HepG2 (cell line): Measurements from ENCODE around the gene TJP3. TPM values are rescaled to one million over a fixed set of nuclear protein-coding genes. Genes with fewer than 3 reads are reported as not detected.

ENCODE experiments used
- ASH2L ChIP-seq: fragments of 300-600, 200-600 bp; sonication (generic); IDR thresholded peaks from 2 replicates; pipeline ENCODE4 v1.7.0; 2017; ENCODE audit warnings: low read depth, mild to moderate bottlenecking, moderate library complexity, mixed read lengths, low read length; ENCODE audit not compliant: insufficient read length
- FOXP4 ChIP-seq: sonication (generic); formaldehyde crosslinking; IDR thresholded peaks from 2 replicates; pipeline ENCODE4 v1.4.0; 2020; ENCODE audit warnings: missing genetic modification reagents
- GMEB2 ChIP-seq: IDR thresholded peaks from 2 replicates; pipeline ENCODE4 v1.6.1; 2016; ENCODE audit warnings: missing biosample characterization, missing genetic modification reagents, low read depth
- HIC2 ChIP-seq: sonication (generic); formaldehyde crosslinking; IDR thresholded peaks from 2 replicates; pipeline ENCODE4 v1.9.0; 2022; ENCODE audit warnings: low read depth, missing genetic modification reagents
- MTA3 ChIP-seq: sonication (generic); formaldehyde crosslinking; IDR thresholded peaks from 2 replicates; pipeline ENCODE4 v1.4.0; 2020; ENCODE audit warnings: missing genetic modification reagents
- NFAT5 ChIP-seq: sonication (generic); formaldehyde crosslinking; IDR thresholded peaks from 2 replicates; pipeline ENCODE4 v1.4.0; 2020; ENCODE audit warnings: missing genetic modification reagents
- PATZ1 ChIP-seq: sonication (generic); formaldehyde crosslinking; IDR thresholded peaks from 2 replicates; pipeline ENCODE4 v1.4.0; 2020; ENCODE audit warnings: missing genetic modification reagents
- PAXIP1 ChIP-seq: sonication (generic); formaldehyde crosslinking; conservative IDR thresholded peaks from 2 replicates; pipeline ENCODE4 v1.4.0; 2020; ENCODE audit warnings: mild to moderate bottlenecking, missing genetic modification reagents, moderate library complexity
- TCF12 ChIP-seq, 2 experiments: fragments of 450-650 bp in 1 of 2; sonication (generic) in 1 of 2; formaldehyde crosslinking in 1 of 2; IDR thresholded peaks; 2 replicates each; pipeline versions ENCODE4 v1.6.1 to v1.8.0; 2017 to 2022; ENCODE audit warnings: antibody characterized with exemption in 1 of 2, mild to moderate bottlenecking in 1 of 2, missing genetic modification reagents in 1 of 2, moderate library complexity in 1 of 2
- ZNF33A ChIP-seq: sonication (generic); formaldehyde crosslinking; IDR thresholded peaks from 2 replicates; pipeline ENCODE4 v1.5.1; 2020; ENCODE audit warnings: missing genetic modification reagents, mild to moderate bottlenecking, moderate library complexity, borderline replicate concordance
- polyA plus RNA-seq, 8 experiments: library from polyadenylated mRNA; depleted of rRNA in 3 of 8; stranded (reverse) in 7 of 8; unstranded in 1 of 8; fragments of >200 nt; fragmentation: Illumina TruSeq in 4 of 8; extraction: Trizol in 4 of 8; gene quantifications; 2 replicates each; pipeline versions ENCODE4 v1.2.1 to v1.2.3, GENCODE V29; 2011 to 2016; ENCODE audit warnings: low read depth in 4 of 8, missing spikeins in 1 of 8, mixed read lengths in 1 of 8; ENCODE audit not compliant: insufficient read depth in 1 of 8
- total RNA-seq, 5 experiments: library from RNA; depleted of rRNA; stranded (reverse); fragments of >200 nt; fragmentation: Illumina TruSeq; extraction: Trizol; gene quantifications; 2 replicates each; pipeline ENCODE4 v1.2.3, GENCODE V29; 2016; ENCODE audit warnings: low read depth in 1 of 5

Gene TJP3
- total and polyA plus RNA-seq, 2 of the 13 experiments (the other 11 are each of a cell fraction or from before 2014, with no cell fraction given): 2.3 to 21.5 TPM

GRCh38 chr19:3710265-3710812, 2.2 kb downstream of the TJP3 start (continued):
- TF ChIP-seq FOXP4 (CRISPR knock-in tag) (peak; percentile 82), MTA3 (CRISPR knock-in tag) (no peak), GMEB2 (CRISPR knock-in tag) (no peak), HIC2 (CRISPR knock-in tag) (peak; percentile 45; the same call in 1 of the 2 replicates), TCF12 (IDR thresholded peaks at IDR 0.05) (no peak), TCF12 (CRISPR knock-in tag; IDR thresholded peaks at IDR 0.05) (0 out of 2 replicates have a peak, but pooled peaks have one; percentile 30), PATZ1 (CRISPR knock-in tag) (peak; percentile 80), NFAT5 (CRISPR knock-in tag) (no peak), ZNF33A (no peak), PAXIP1 (CRISPR knock-in tag) (peak; percentile 97), ASH2L (peak; percentile 13)
